ENCODE measurements around the gene IL31RA. TPM values are rescaled to one million over a fixed set of nuclear protein-coding genes. Genes with fewer than 3 reads are reported as not detected.
"Not testable (repeated sequence)": the region's sequence is repeated elsewhere in the genome, so short reads cannot be mapped to it uniquely, and the experiment has no call there.

IL31RA gene
- total and polyA plus RNA-seq, 9 donors = 0.19 to 1.7 (median 0.77) TPM

- 82% methylated on average over 12 of the region's 14 CpGs for WGBS (ENCODE audit: insufficient coverage)
- Histone ChIP-seq H3K4me3 (ENCODE audit: low read length) (no peak overlapping the region), H3K9me3 (replicated peaks; ENCODE audit: control insufficient read depth, low read depth, low read length) (no peaks in the 10 kb centered on the region), H3K27ac (ENCODE audit: low read length) (no peak overlapping the region), H3K36me3 (ENCODE audit: control insufficient read depth, insufficient read depth, low read length) (peaks cover 5% of the 10 kb centered on the region), H3K4me1 (ENCODE audit: control insufficient read depth, insufficient read depth, low read length) (no peaks in the 10 kb centered on the region), H3K27me3 (ENCODE audit: control insufficient read depth, insufficient read depth, low read length) (no peaks in the 10 kb centered on the region)
- no peak for DNase-seq
These were observed 82.4 kb downstream of the IL31RA start for GRCh38 chr5:55933377-55934114.

- Histone ChIP-seq H3K4me1 (ENCODE audit: control insufficient read depth, insufficient read depth, low read length) (no peaks in the 10 kb centered on the region), H3K27ac (ENCODE audit: low read length) (no peak overlapping the region), H3K9me3 (replicated peaks; ENCODE audit: control insufficient read depth, low read depth, low read length) (no peaks in the 10 kb centered on the region), H3K4me3 (ENCODE audit: low read length) (no peak overlapping the region), H3K36me3 (ENCODE audit: control insufficient read depth, insufficient read depth, low read length) (peaks cover 5% of the 10 kb centered on the region), H3K27me3 (ENCODE audit: control insufficient read depth, insufficient read depth, low read length) (no peaks in the 10 kb centered on the region)
- 89% methylated on average over 3 of the region's 9 CpGs for WGBS (ENCODE audit: insufficient coverage)
- no peak for DNase-seq
These were observed 83.0 kb downstream of the IL31RA start for GRCh38 chr5:55934115-55934613.

GRCh38 chr5:55934720-55935119 is 83.6 kb downstream of the IL31RA start:
- WGBS (ENCODE audit: insufficient coverage) = 60% methylated on average over 1 of the region's 2 CpGs
- Histone ChIP-seq H3K27me3 (ENCODE audit: control insufficient read depth, insufficient read depth, low read length) (no peaks in the 10 kb centered on the region), H3K4me1 (ENCODE audit: control insufficient read depth, insufficient read depth, low read length) (no peaks in the 10 kb centered on the region), H3K27ac (ENCODE audit: low read length) (no peak overlapping the region), H3K36me3 (ENCODE audit: control insufficient read depth, insufficient read depth, low read length) (peaks cover 5% of the 10 kb centered on the region), H3K4me3 (ENCODE audit: low read length) (no peak overlapping the region), H3K9me3 (replicated peaks; ENCODE audit: control insufficient read depth, low read depth, low read length) (no peaks in the 10 kb centered on the region)
- DNase-seq = no peak

GRCh38 chr5:55935371-55935770 is 84.2 kb downstream of the IL31RA start:
- H3K4me3 ChIP-seq (ENCODE audit: low read length) = no peak overlapping the region
- peaks cover 6% of the 10 kb centered on the region for H3K36me3 ChIP-seq (ENCODE audit: control insufficient read depth, insufficient read depth, low read length)

GRCh38 chr5:55936100-55936693 is 85.0 kb downstream of the IL31RA start:
- Histone ChIP-seq H3K36me3 (ENCODE audit: control insufficient read depth, insufficient read depth, low read length) (peaks cover 9% of the 10 kb centered on the region), H3K27ac (ENCODE audit: low read length) (no peak overlapping the region), H3K4me3 (ENCODE audit: low read length) (no peak overlapping the region), H3K27me3 (ENCODE audit: control insufficient read depth, insufficient read depth, low read length) (no peaks in the 10 kb centered on the region), H3K9me3 (replicated peaks; ENCODE audit: control insufficient read depth, low read depth, low read length) (no peaks in the 10 kb centered on the region), H3K4me1 (ENCODE audit: control insufficient read depth, insufficient read depth, low read length) (no peaks in the 10 kb centered on the region)
- DNase-seq = peak; percentile 84
- no CpG with 5 or more reads among the region's 3 CpGs for WGBS (ENCODE audit: insufficient coverage)

More at GRCh38 chr5:55935371-55935770, 84.2 kb downstream of the IL31RA start:
- H3K27ac ChIP-seq (ENCODE audit: low read length) = no peak overlapping the region
- no peaks in the 10 kb centered on the region for H3K4me1 ChIP-seq (ENCODE audit: control insufficient read depth, insufficient read depth, low read length)
- H3K9me3 ChIP-seq (replicated peaks; ENCODE audit: control insufficient read depth, low read depth, low read length) = no peaks in the 10 kb centered on the region
- 83% methylated on average over 1 of the region's 6 CpGs for WGBS (ENCODE audit: insufficient coverage)
- no peak for DNase-seq
- no peaks in the 10 kb centered on the region for H3K27me3 ChIP-seq (ENCODE audit: control insufficient read depth, insufficient read depth, low read length)

- H3K4me1 ChIP-seq (ENCODE audit: control insufficient read depth, insufficient read depth, low read length); H3K4me3 ChIP-seq (ENCODE audit: low read length); H3K27me3 ChIP-seq (ENCODE audit: control insufficient read depth, insufficient read depth, low read length); H3K9me3 ChIP-seq (replicated peaks; ENCODE audit: control insufficient read depth, low read depth, low read length); H3K27ac ChIP-seq (ENCODE audit: low read length); DNase-seq: not testable (repeated sequence)
- H3K36me3 ChIP-seq (ENCODE audit: control insufficient read depth, insufficient read depth, low read length) = peaks cover 16% of the 10 kb centered on the region
These were observed 86.4 kb downstream of the IL31RA start for GRCh38 chr5:55937598-55937997.

GRCh38 chr5:55941154-55941553 is 90.0 kb downstream of the IL31RA start:
- not testable (repeated sequence) for DNase-seq; H3K9me3 ChIP-seq (replicated peaks; ENCODE audit: control insufficient read depth, low read depth, low read length); H3K4me3 ChIP-seq (ENCODE audit: low read length); H3K27me3 ChIP-seq (ENCODE audit: control insufficient read depth, insufficient read depth, low read length); H3K27ac ChIP-seq (ENCODE audit: low read length); H3K4me1 ChIP-seq (ENCODE audit: control insufficient read depth, insufficient read depth, low read length)
- H3K36me3 ChIP-seq (ENCODE audit: control insufficient read depth, insufficient read depth, low read length) = peaks cover 19% of the 10 kb centered on the region
- WGBS (ENCODE audit: insufficient coverage) = 90% methylated on average over 3 of the region's 4 CpGs

- no CpG with 5 or more reads among the region's 1 CpG for WGBS (ENCODE audit: insufficient coverage)
- H3K4me3 ChIP-seq (ENCODE audit: low read length) = no peak overlapping the region
- DNase-seq = no peak
- no peak overlapping the region for H3K27ac ChIP-seq (ENCODE audit: low read length)
- no peaks in the 10 kb centered on the region for H3K4me1 ChIP-seq (ENCODE audit: control insufficient read depth, insufficient read depth, low read length)
- no peaks in the 10 kb centered on the region for H3K9me3 ChIP-seq (replicated peaks; ENCODE audit: control insufficient read depth, low read depth, low read length)
- no peaks in the 10 kb centered on the region for H3K27me3 ChIP-seq (ENCODE audit: control insufficient read depth, insufficient read depth, low read length)
- H3K36me3 ChIP-seq (ENCODE audit: control insufficient read depth, insufficient read depth, low read length) = peaks cover 36% of the 10 kb centered on the region
These were observed 108.1 kb downstream of the IL31RA start for GRCh38 chr5:55959208-55959607.

GRCh38 chr5:55960779-55961178 is 109.6 kb downstream of the IL31RA start:
- H3K36me3 ChIP-seq (ENCODE audit: control insufficient read depth, insufficient read depth, low read length) = peaks cover 26% of the 10 kb centered on the region
- H3K27me3 ChIP-seq (ENCODE audit: control insufficient read depth, insufficient read depth, low read length) = no peaks in the 10 kb centered on the region
- 86% methylated on average over 4 of the region's 7 CpGs for WGBS (ENCODE audit: insufficient coverage)
- DNase-seq = no peak
- no peak overlapping the region for H3K4me3 ChIP-seq (ENCODE audit: low read length)
- no peaks in the 10 kb centered on the region for H3K9me3 ChIP-seq (replicated peaks; ENCODE audit: control insufficient read depth, low read depth, low read length)
- H3K27ac ChIP-seq (ENCODE audit: low read length) = no peak overlapping the region
- no peaks in the 10 kb centered on the region for H3K4me1 ChIP-seq (ENCODE audit: control insufficient read depth, insufficient read depth, low read length)

GRCh38 chr5:55965525-55965924 is 114.4 kb downstream of the IL31RA start:
- no peak for DNase-seq
- H3K9me3 ChIP-seq (replicated peaks; ENCODE audit: control insufficient read depth, low read depth, low read length) = no peaks in the 10 kb centered on the region
- H3K36me3 ChIP-seq (ENCODE audit: control insufficient read depth, insufficient read depth, low read length) = peaks cover 24% of the 10 kb centered on the region
- H3K27ac ChIP-seq (ENCODE audit: low read length) = no peak overlapping the region
- H3K4me3 ChIP-seq (ENCODE audit: low read length) = no peak overlapping the region
- H3K4me1 ChIP-seq (ENCODE audit: control insufficient read depth, insufficient read depth, low read length) = no peaks in the 10 kb centered on the region
- no CpG with 5 or more reads among the region's 6 CpGs for WGBS (ENCODE audit: insufficient coverage)
- H3K27me3 ChIP-seq (ENCODE audit: control insufficient read depth, insufficient read depth, low read length) = no peaks in the 10 kb centered on the region

Measured in muscle of leg (tissue), 11 donors.